GM20000 (cell line): ENCODE results near the gene ECSIT.

ENCODE experiments used
- DNase-seq: peaks from one replicate; pipeline ENCODE4 v3.0.0; 2012; ENCODE audit warnings: low spot score
- CTCF ChIP-seq: IDR thresholded peaks from 2 replicates; pipeline ENCODE4 v1.5.1; 2012; ENCODE audit warnings: mild to moderate bottlenecking, control low read depth; ENCODE audit errors: extremely low read depth, missing control alignments

ECSIT gene

GRCh38 chr19:11485245-11485837 lies 43.6 kb downstream of the ECSIT start:
- DNase-seq: no peak
- TF ChIP-seq CTCF: no peak

DNA sequence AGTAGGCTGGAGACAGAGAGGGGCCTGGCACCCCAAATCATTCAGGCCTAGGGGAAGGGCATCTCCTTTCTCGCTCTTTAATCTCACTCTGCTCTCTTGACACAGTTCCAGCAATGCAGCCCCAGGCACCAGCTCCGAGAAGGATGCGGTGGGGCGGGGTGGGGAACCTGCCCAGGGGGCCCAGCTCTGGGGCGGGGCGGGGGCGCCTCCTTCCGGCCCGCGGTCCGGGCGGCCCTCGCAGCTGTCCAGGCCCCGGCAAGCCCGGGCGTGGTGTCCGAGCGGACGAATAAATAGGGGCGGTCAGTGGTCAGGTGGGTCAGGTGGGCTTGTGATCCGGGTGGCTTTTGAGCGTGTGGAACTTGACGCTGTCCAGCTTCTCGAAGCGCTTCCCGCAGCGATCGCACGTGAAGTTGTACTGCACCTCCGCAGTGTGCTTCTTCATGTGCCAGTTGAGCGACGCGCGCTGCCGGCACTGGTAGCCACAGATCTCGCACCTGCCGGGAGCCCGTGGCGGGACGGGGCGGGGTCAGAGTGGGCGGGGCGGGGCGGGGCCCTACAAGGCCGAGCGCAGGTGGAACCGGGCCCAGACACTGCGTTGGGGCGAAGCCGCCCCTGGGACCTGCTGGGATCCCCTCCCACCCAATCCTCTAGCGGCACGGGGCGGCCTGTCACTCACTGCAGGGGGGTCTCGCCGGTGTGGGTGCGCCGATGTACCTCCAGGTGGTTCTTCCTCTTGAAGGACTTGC lies 45.4 kb downstream of the ECSIT start:
- DNase-seq: peak; percentile 40
- TF ChIP-seq CTCF: no peak

DNA sequence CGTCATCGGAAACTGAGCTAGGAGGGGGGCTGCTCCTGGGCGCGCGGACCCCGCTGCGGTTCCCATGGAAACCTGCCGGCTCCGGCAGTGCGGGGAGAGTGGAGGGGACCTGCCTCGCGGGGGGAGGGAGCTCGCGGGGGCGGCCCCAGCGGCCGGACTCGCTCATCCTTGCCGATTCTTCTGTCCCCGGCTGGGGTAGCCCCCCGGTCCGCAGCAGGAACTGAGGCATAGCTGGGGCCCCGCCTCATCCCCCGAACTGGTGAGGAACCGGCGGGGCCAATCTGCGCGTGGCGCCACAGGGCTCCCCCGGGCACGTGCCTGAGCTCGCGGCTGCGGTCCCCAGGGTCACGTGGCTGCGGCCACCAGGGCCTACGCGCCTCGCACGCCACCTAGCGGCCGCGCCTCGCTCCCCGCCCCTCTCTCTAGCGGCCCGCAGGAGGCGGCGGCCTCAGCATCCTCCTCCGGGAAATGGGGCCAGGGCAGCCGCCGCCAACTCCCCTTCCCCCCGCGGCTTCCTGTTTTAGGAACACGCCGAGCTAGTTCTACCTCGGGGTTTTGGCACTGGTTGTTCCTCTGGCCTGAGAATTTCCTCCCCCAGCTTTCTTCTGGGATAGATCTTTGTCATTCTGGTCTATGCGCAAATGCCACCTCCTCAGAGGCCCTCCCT lies 46.4 kb downstream of the ECSIT start:
- peak; percentile 99 for TF ChIP-seq CTCF
- DNase-seq: peak; percentile 98

DNA sequence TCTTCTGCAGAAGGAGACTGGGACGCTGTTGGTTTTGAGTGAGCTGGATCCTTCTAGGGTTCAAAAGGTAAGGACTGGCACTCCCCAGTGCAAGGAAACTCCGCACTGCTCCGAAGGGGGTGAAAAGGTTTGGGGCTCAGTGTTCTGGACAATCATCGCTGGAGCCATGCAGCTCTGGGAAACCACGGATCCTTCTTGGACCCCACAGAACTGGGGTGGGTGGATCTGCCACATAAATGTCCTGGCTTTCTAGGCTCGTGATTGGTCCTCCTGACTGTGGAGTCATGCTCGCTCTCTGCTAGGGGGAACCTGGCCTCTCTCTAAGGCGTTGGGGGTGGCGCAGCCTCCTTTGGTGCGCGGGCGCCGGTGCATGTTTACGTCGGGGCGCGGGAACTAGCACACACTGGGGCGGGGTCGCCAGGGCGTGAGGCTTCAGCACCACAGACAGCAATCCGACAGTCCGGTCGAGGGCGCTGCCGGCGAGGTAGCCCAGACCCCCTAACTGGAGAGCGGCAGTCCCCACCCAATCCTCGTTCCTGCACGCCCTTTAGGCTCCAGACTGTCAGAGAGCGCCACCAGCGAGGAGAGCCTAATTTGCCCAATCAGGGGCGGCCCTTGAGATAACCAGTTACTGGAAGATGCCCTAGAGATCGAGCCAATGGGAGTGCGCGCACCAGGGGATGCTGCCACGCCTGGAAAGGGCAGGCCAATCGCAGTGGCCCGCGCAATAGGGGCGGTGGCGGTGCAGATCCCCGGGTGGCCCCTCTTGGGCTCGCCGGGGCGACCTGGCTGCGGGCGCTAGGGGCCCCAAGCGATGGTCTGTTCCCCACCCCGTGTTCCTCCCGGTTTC lies 47.2 kb downstream of the ECSIT start:
- peak; percentile 95 for DNase-seq
- TF ChIP-seq CTCF: no peak

DNA sequence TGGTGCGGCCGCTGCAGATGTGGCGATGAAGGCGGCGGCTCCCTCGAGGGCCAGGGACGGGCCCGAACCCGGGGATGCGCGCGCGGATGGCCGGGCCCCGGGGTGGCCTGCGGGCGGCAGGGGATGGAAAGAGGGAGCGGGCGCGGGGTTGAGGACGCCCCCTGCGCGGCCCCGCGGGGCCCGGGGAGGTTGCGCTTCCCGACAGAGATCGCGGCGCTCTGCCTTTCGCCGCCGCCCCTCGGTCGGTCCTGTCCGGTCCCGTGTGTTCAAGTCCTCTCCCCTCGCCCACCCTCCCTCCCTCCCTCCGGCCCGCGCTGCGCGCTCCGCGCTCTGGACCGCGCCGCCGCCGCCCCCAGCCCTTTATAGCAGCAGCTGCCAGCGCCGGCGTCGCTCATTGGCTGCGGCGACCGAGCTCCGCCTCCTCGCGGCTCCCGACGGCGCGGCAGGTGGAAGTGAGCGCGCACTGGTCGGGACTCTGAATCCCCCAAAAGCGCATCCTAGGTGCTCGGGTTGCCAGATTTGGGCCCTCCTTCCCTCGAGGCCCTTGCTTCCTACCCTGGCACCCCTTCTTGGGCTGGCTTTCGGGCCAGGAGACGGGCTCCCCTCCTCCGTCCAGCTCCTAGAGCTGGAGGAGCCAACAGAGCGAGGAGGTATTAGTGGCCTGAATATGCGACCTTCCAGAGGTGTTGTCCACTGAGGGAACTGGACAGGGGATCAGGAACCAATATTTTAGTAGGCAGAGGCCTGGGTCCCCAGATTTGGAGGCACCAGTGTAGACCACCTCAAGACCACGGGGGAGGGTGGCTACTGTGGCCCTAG lies 48.0 kb downstream of the ECSIT start, which contains the start of gene ELAVL3:
ELAVL3 (minus strand) TSS at position 332 of the 819 bp plus-strand sequence. CDS start 438 bp downstream, outside the sequence.
- TF ChIP-seq CTCF: no peak
- DNase-seq: peak; percentile 53

- peak; percentile 54 for DNase-seq
- TF ChIP-seq CTCF: no peak
These were observed 48.8 kb downstream of the ECSIT start for GRCh38 chr19:11479898-11480714.
